HPDE6-E6E7 (cell line): ENCODE data around the gene ZEB2.

Source experiments
- DNase-seq: peaks from one replicate; pipeline ENCODE4 v3.0.0; 2011; ENCODE audit warnings: missing footprints; ENCODE audit errors: extremely low spot score

ZEB2 gene

GRCh38 chr2:144519934-144520731 is at the start of gene ZEB2:
Gene ZEB2, minus strand, starts transcription at chr2:144520119. Its CDS starts 2,769 bp downstream, at chr2:144517350.
- DNase-seq, result no peak

GRCh38 chr2:144567745-144568144 is 47.8 kb upstream of the ZEB2 start:
- no peak for DNase-seq

- DNase-seq, result no peak
These were observed 46.5 kb upstream of the ZEB2 start for GRCh38 chr2:144566448-144566847.

GRCh38 chr2:144560251-144560650 is 40.3 kb upstream of the ZEB2 start:
- no peak for DNase-seq

- no peak for DNase-seq
These were observed 39.8 kb upstream of the ZEB2 start for GRCh38 chr2:144559681-144560080.

GRCh38 chr2:144559242-144559641 is 39.3 kb upstream of the ZEB2 start:
- no peak for DNase-seq

- no peak for DNase-seq
These were observed 34.7 kb upstream of the ZEB2 start for GRCh38 chr2:144554492-144555210.

GRCh38 chr2:144553379-144553778 is 33.5 kb upstream of the ZEB2 start:
- peak; percentile 48 for DNase-seq

GRCh38 chr2:144552821-144553220 is 32.9 kb upstream of the ZEB2 start:
- DNase-seq, result no peak

GRCh38 chr2:144550911-144551310 is 31.0 kb upstream of the ZEB2 start:
- DNase-seq, result no peak

GRCh38 chr2:144550084-144550483 is 30.2 kb upstream of the ZEB2 start:
- DNase-seq, result no peak

- DNase-seq, result no peak
These were observed 28.7 kb upstream of the ZEB2 start for GRCh38 chr2:144548532-144549191.

- DNase-seq, result no peak
These were observed 28.2 kb upstream of the ZEB2 start for GRCh38 chr2:144548088-144548487.

GRCh38 chr2:144547494-144547893 is 27.6 kb upstream of the ZEB2 start:
- DNase-seq, result no peak

- no peak for DNase-seq
These were observed 27.0 kb upstream of the ZEB2 start for GRCh38 chr2:144546933-144547332.

- DNase-seq, result no peak
These were observed 25.9 kb upstream of the ZEB2 start for GRCh38 chr2:144545787-144546186.

GRCh38 chr2:144544053-144544452 is 24.1 kb upstream of the ZEB2 start:
- no peak for DNase-seq

- no peak for DNase-seq
These were observed 21.5 kb upstream of the ZEB2 start for GRCh38 chr2:144541396-144541795.

- no peak for DNase-seq
These were observed 19.4 kb upstream of the ZEB2 start for GRCh38 chr2:144539289-144539782.

GRCh38 chr2:144535300-144535699 is 15.4 kb upstream of the ZEB2 start:
- no peak for DNase-seq

GRCh38 chr2:144533221-144533620 is 13.3 kb upstream of the ZEB2 start:
- no peak for DNase-seq

GRCh38 chr2:144530596-144530995 is 10.7 kb upstream of the ZEB2 start:
- no peak for DNase-seq
